ENCODE measurements around the gene TTLL11. TPM values are rescaled to one million over a fixed set of nuclear protein-coding genes. Genes with fewer than 3 reads are reported as not detected.

The TTLL11 gene
- total and polyA plus RNA-seq, 4 donors = 1.4 to 4.5 (median 3.6) TPM

GRCh38 chr9:121892706-121893105 lies 200.4 kb downstream of the TTLL11 start:
- 90% methylated on average over 5 of the region's 5 CpGs for WGBS
- no peaks in the 10 kb centered on the region for H3K9me3 ChIP-seq (ENCODE audit: control insufficient read depth in 4 of 4, low read length in 3 of 4)
- H3K9ac ChIP-seq (ENCODE audit: low read depth in 1 of 2, low read length in 2 of 2) = no peak overlapping the region
- no peaks in the 10 kb centered on the region for H3K27me3 ChIP-seq (ENCODE audit: control insufficient read depth in 4 of 4, insufficient read depth in 4 of 4, low read length in 3 of 4)
- no peaks in the 10 kb centered on the region for H3K36me3 ChIP-seq (ENCODE audit: control insufficient read depth in 4 of 4, insufficient read depth in 3 of 4, low read depth in 1 of 4, low read length in 3 of 4)
- TF ChIP-seq RAD21 (IDR thresholded peaks at IDR 0.05) = no peak
- TF ChIP-seq HNF4A (conservative IDR thresholded peaks at IDR 0.05) = no peak
- no peak for TF ChIP-seq TAF1 (conservative IDR thresholded peaks at IDR 0.05)
- no peak overlapping the region for H3K27ac ChIP-seq (ENCODE audit: low read depth in 1 of 2, low read length in 2 of 2)
- no peaks in the 10 kb centered on the region for H3K4me1 ChIP-seq (ENCODE audit: control insufficient read depth in 4 of 4, insufficient read depth in 4 of 4, low read length in 3 of 4)
- no peak for DNase-seq (ENCODE audit: low spot score)
- H3K4me3 ChIP-seq (ENCODE audit: low read depth in 1 of 3, low read length in 3 of 3) = no peak overlapping the region

DNA sequence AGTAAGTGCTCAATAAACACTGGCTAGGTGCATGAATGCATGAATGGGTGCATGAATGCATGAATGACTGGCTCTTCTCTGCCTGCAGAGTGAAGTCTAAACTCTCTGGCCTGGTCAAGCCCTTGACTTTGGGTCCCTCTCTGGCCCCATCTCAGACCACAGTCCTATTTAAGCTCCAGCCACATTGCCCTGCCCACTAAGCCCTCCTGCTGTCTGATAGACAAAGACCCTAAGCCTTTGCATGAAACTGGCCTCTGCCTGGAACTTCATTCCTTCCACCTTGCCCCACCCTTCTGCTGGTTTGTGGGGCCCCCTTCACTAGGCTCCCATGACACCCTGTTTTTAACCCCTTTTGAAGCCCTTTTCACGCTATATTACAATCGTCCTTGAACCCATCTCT lies 202.4 kb downstream of the TTLL11 start:
- no peak overlapping the region for H3K27ac ChIP-seq (ENCODE audit: low read depth in 1 of 2, low read length in 2 of 2)
- H3K4me1 ChIP-seq (ENCODE audit: control insufficient read depth in 4 of 4, insufficient read depth in 4 of 4, low read length in 3 of 4) = no peaks in the 10 kb centered on the region
- no peaks in the 10 kb centered on the region for H3K27me3 ChIP-seq (ENCODE audit: control insufficient read depth in 4 of 4, insufficient read depth in 4 of 4, low read length in 3 of 4)
- no peak overlapping the region for H3K9ac ChIP-seq (ENCODE audit: low read depth in 1 of 2, low read length in 2 of 2)
- TF ChIP-seq ATF3 (IDR thresholded peaks at IDR 0.05) (no peak), JUND (IDR thresholded peaks at IDR 0.05) (no peak), HNF4G (IDR thresholded peaks at IDR 0.05) (no peak), FOXA1 (IDR thresholded peaks at IDR 0.05) (no peak), NR2F2 (IDR thresholded peaks at IDR 0.05) (no peak), GABPA (IDR thresholded peaks at IDR 0.05 in 1 of 2, conservative IDR thresholded peaks at IDR 0.05 in 1 of 2) (no peak), RAD21 (IDR thresholded peaks at IDR 0.05) (no peak), REST (IDR thresholded peaks at IDR 0.05) (no peak), YY1 (IDR thresholded peaks at IDR 0.05) (no peak), SP1 (IDR thresholded peaks at IDR 0.05) (no peak), FOXA2 (IDR thresholded peaks at IDR 0.05) (no peak), EGR1 (IDR thresholded peaks at IDR 0.05; ENCODE audit: low read depth in 2 of 2) (no peak), CTCF (IDR thresholded peaks at IDR 0.05; ENCODE audit: low read depth, low read length, missing input control) (no peak)
- TF ChIP-seq, protein P1, sequence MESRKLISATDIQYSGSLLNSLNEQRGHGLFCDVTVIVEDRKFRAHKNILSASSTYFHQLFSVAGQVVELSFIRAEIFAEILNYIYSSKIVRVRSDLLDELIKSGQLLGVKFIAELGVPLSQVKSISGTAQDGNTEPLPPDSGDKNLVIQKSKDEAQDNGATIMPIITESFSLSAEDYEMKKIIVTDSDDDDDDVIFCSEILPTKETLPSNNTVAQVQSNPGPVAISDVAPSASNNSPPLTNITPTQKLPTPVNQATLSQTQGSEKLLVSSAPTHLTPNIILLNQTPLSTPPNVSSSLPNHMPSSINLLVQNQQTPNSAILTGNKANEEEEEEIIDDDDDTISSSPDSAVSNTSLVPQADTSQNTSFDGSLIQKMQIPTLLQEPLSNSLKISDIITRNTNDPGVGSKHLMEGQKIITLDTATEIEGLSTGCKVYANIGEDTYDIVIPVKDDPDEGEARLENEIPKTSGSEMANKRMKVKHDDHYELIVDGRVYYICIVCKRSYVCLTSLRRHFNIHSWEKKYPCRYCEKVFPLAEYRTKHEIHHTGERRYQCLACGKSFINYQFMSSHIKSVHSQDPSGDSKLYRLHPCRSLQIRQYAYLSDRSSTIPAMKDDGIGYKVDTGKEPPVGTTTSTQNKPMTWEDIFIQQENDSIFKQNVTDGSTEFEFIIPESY (IDR thresholded peaks at IDR 0.05) = no peak
- DNase-seq (ENCODE audit: low spot score) = no peak
- no peaks in the 10 kb centered on the region for H3K9me3 ChIP-seq (ENCODE audit: control insufficient read depth in 4 of 4, low read length in 3 of 4)
- WGBS = 89% methylated on average over 2 of the region's 2 CpGs
- H3K36me3 ChIP-seq (ENCODE audit: control insufficient read depth in 4 of 4, insufficient read depth in 3 of 4, low read depth in 1 of 4, low read length in 3 of 4) = no peaks in the 10 kb centered on the region
- H3K4me3 ChIP-seq (ENCODE audit: low read depth in 1 of 3, low read length in 3 of 3) = no peak overlapping the region
